ENCODE results near the gene SLC16A3. TPM values are rescaled to one million over a fixed set of nuclear protein-coding genes. Genes with fewer than 3 reads are reported as not detected.
A peak's percentile ranks its signal among the peaks of the same experiment; 100 is the strongest.

SLC16A3 gene
- total and polyA plus RNA-seq, 9 of the 15 experiments (the other 6 are each of a cell fraction or from before 2014, with no cell fraction given) = 0.11 to 5.4 (median 1.2) TPM; not detected in 2

GRCh38 chr17:82212331-82213250, 16.3 kb upstream of the SLC16A3 start, which contains the start of gene CCDC57 (continued):
- peak; percentile 20 for TF ChIP-seq CTCFL (IDR thresholded peaks at IDR 0.05; ENCODE audit: borderline replicate concordance, insufficient read depth, low read depth, low read length, poor library complexity, severe bottlenecking)
- no peak for TF ChIP-seq FOXJ2 (tag; IDR thresholded peaks at IDR 0.05)
- peak; percentile 39; the same call in 1 of the 2 replicates for TF ChIP-seq ELF2 (CRISPR knock-in tag; IDR thresholded peaks at IDR 0.05)
- no peak for TF ChIP-seq TEAD1 (CRISPR knock-in tag; IDR thresholded peaks at IDR 0.05)
- TF ChIP-seq CREM (IDR thresholded peaks at IDR 0.05; ENCODE audit: low read depth) = peak; percentile 61; the same call in 1 of the 2 replicates
- peak; percentile 79 for TF ChIP-seq POLR2G (IDR thresholded peaks at IDR 0.05; ENCODE audit: low read depth, low read length)
- peak; percentile 73 for TF ChIP-seq HMGN3 (IDR thresholded peaks at IDR 0.05; ENCODE audit: borderline replicate concordance, extremely low read depth, insufficient read length, low read depth, low read length)
- peak; percentile 35; the same call in 1 of the 2 replicates for TF ChIP-seq NR2C1 (IDR thresholded peaks at IDR 0.05)
- peak; percentile 76 for TF ChIP-seq NR2C1 (tag; IDR thresholded peaks at IDR 0.05)
- TF ChIP-seq UBTF (IDR thresholded peaks at IDR 0.05; ENCODE audit: borderline replicate concordance in 1 of 2, low read depth in 2 of 2, low read length in 2 of 2) = 0 out of 4 replicates have a peak, but pooled peaks of 1 of the 2 experiments have one; percentile 14
- TF ChIP-seq MXI1 (IDR thresholded peaks at IDR 0.05; ENCODE audit: low read depth, low read length) = peak; percentile 92
- TF ChIP-seq TCF3 (CRISPR knock-in tag; IDR thresholded peaks at IDR 0.05) = 0 out of 2 replicates have a peak, but pooled peaks have one; percentile 10
- TF ChIP-seq NR2C2 (CRISPR knock-in tag; IDR thresholded peaks at IDR 0.05) = peak; percentile 93
- TF ChIP-seq NR2C2 (tag; IDR thresholded peaks at IDR 0.05) = peak; percentile 97
- TF ChIP-seq NEUROD1 (IDR thresholded peaks at IDR 0.05; ENCODE audit: borderline replicate concordance, low read depth, low read length, partially characterized antibody) = peak; percentile 92
- peak; percentile 55; the same call in 1 of the 2 replicates for TF ChIP-seq MYNN (IDR thresholded peaks at IDR 0.05)
- TF ChIP-seq MYNN (CRISPR knock-in tag; IDR thresholded peaks at IDR 0.05) = no peak
- TF ChIP-seq GATAD2A (IDR thresholded peaks at IDR 0.05) = 0 out of 2 replicates have a peak, but pooled peaks have one; percentile 50
- TF ChIP-seq ZC3H11A (IDR thresholded peaks at IDR 0.05; ENCODE audit: low read depth, low read length) = 0 out of 2 replicates have a peak, but pooled peaks have one; percentile 40
- peak; percentile 43; the same call in 1 of the 2 replicates for TF ChIP-seq C11orf30 (IDR thresholded peaks at IDR 0.05; ENCODE audit: low read depth)
- no peak for TF ChIP-seq DACH1 (IDR thresholded peaks at IDR 0.05; ENCODE audit: partially characterized antibody)
- TF ChIP-seq ETS1 (conservative IDR thresholded peaks at IDR 0.05; ENCODE audit: control insufficient read depth, low read depth, low read length) = peak; percentile 91
- 0 out of 2 replicates have a peak, but pooled peaks have one; percentile 27 for TF ChIP-seq CHD2 (IDR thresholded peaks at IDR 0.05; ENCODE audit: low read depth, low read length)
